ENCODE results near the gene ZBED1.

ZBED1 gene

GRCh38 chrX:2462780-2463179 is 38.0 kb downstream of the ZBED1 start:
- TF ChIP-seq SIN3A (IDR thresholded peaks at IDR 0.05; ENCODE audit: borderline replicate concordance, insufficient read depth, low read length) (no peak), TAF1 (IDR thresholded peaks at IDR 0.05; ENCODE audit: borderline replicate concordance, insufficient read depth, low read length) (no peak), POLR2AphosphoS5 (IDR thresholded peaks at IDR 0.05; ENCODE audit: low read depth, low read length) (no peak), FOXP2 (optimal IDR thresholded peaks at IDR 0.05; ENCODE audit: borderline replicate concordance, extremely low read depth, extremely low read length, insufficient read depth) (no peak)
- TF ChIP-seq, protein P1, sequence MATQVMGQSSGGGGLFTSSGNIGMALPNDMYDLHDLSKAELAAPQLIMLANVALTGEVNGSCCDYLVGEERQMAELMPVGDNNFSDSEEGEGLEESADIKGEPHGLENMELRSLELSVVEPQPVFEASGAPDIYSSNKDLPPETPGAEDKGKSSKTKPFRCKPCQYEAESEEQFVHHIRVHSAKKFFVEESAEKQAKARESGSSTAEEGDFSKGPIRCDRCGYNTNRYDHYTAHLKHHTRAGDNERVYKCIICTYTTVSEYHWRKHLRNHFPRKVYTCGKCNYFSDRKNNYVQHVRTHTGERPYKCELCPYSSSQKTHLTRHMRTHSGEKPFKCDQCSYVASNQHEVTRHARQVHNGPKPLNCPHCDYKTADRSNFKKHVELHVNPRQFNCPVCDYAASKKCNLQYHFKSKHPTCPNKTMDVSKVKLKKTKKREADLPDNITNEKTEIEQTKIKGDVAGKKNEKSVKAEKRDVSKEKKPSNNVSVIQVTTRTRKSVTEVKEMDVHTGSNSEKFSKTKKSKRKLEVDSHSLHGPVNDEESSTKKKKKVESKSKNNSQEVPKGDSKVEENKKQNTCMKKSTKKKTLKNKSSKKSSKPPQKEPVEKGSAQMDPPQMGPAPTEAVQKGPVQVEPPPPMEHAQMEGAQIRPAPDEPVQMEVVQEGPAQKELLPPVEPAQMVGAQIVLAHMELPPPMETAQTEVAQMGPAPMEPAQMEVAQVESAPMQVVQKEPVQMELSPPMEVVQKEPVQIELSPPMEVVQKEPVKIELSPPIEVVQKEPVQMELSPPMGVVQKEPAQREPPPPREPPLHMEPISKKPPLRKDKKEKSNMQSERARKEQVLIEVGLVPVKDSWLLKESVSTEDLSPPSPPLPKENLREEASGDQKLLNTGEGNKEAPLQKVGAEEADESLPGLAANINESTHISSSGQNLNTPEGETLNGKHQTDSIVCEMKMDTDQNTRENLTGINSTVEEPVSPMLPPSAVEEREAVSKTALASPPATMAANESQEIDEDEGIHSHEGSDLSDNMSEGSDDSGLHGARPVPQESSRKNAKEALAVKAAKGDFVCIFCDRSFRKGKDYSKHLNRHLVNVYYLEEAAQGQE (IDR thresholded peaks at IDR 0.05; ENCODE audit: insufficient read depth in 1 of 2, low read depth in 2 of 2, low read length in 2 of 2) = no peak

- TF ChIP-seq SIN3A (IDR thresholded peaks at IDR 0.05; ENCODE audit: borderline replicate concordance, insufficient read depth, low read length) = no peak
- no peak for TF ChIP-seq POLR2AphosphoS5 (IDR thresholded peaks at IDR 0.05; ENCODE audit: low read depth, low read length)
- no peak for TF ChIP-seq TAF1 (IDR thresholded peaks at IDR 0.05; ENCODE audit: borderline replicate concordance, insufficient read depth, low read length)
- TF ChIP-seq, protein P1 (IDR thresholded peaks at IDR 0.05; ENCODE audit: insufficient read depth in 1 of 2, low read depth in 2 of 2, low read length in 2 of 2) = no peak
- TF ChIP-seq FOXP2 (optimal IDR thresholded peaks at IDR 0.05; ENCODE audit: borderline replicate concordance, extremely low read depth, extremely low read length, insufficient read depth) = no peak
Observed at GRCh38 chrX:2462074-2462473, 38.7 kb downstream of the ZBED1 start.

- TF ChIP-seq, protein P1 (IDR thresholded peaks at IDR 0.05; ENCODE audit: insufficient read depth in 1 of 2, low read depth in 2 of 2, low read length in 2 of 2) = no peak
- TF ChIP-seq FOXP2 (optimal IDR thresholded peaks at IDR 0.05; ENCODE audit: borderline replicate concordance, extremely low read depth, extremely low read length, insufficient read depth) (no peak), POLR2AphosphoS5 (IDR thresholded peaks at IDR 0.05; ENCODE audit: low read depth, low read length) (no peak), SIN3A (IDR thresholded peaks at IDR 0.05; ENCODE audit: borderline replicate concordance, insufficient read depth, low read length) (no peak), TAF1 (IDR thresholded peaks at IDR 0.05; ENCODE audit: borderline replicate concordance, insufficient read depth, low read length) (no peak)
Observed at GRCh38 chrX:2461711-2462016, 39.1 kb downstream of the ZBED1 start.

DNA sequence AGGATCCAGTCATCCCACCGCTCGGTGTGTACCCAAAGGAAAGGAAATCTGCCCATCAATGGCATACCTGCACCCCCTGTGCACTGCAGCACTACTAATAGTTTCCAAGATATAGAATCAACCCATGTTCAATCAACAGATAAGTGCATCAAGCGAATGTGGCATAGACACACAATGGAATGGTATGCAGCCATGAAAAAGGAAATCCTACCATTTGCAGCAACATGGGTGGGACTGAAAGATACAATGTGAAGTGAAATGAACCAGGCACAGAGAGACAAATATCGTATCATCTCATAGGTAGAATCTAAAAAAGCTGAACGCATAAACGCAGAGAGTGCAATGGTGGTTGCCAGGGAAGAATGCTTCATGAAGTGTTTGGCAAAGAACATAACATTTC is 42.5 kb downstream of the ZBED1 start:
- TF ChIP-seq TAF1 (IDR thresholded peaks at IDR 0.05; ENCODE audit: borderline replicate concordance, insufficient read depth, low read length) = no peak
- TF ChIP-seq POLR2AphosphoS5 (IDR thresholded peaks at IDR 0.05; ENCODE audit: low read depth, low read length) = no peak
- no peak for TF ChIP-seq FOXP2 (optimal IDR thresholded peaks at IDR 0.05; ENCODE audit: borderline replicate concordance, extremely low read depth, extremely low read length, insufficient read depth)
- TF ChIP-seq, protein P1 (IDR thresholded peaks at IDR 0.05; ENCODE audit: insufficient read depth in 1 of 2, low read depth in 2 of 2, low read length in 2 of 2) = no peak
- TF ChIP-seq SIN3A (IDR thresholded peaks at IDR 0.05; ENCODE audit: borderline replicate concordance, insufficient read depth, low read length) = no peak
